Smooth muscle cell (in vitro differentiated cells): ENCODE results near the gene RAB44. TPM values are rescaled to one million over a fixed set of nuclear protein-coding genes. Genes with fewer than 3 reads are reported as not detected.
A peak's percentile ranks its signal among the peaks of the same experiment; 100 is the strongest.

Experiments
- DNase-seq: peaks from one replicate; lab custom pipeline; 2025; ENCODE audit not compliant: unreplicated experiment; lab: John Stamatoyannopoulos, UW
- H2AFZ ChIP-seq: fragments of 200-600 bp; sonication (generic); 2 replicates; pipeline ENCODE4 v1.6.0; 2016; ENCODE audit warnings: antibody characterized with exemption, low read depth, mild to moderate bottlenecking
- H3F3A ChIP-seq: fragments of 200-600 bp; sonication (generic); 2 replicates; pipeline ENCODE4 v1.6.0; 2017; ENCODE audit warnings: antibody characterized with exemption, low read depth
- H3K27ac ChIP-seq: fragments of 200-600 bp; sonication (generic); 2 replicates; pipeline ENCODE4 v1.5.1; 2016; ENCODE audit warnings: low read depth, mild to moderate bottlenecking
- H3K27me3 ChIP-seq: fragments of 200-600 bp; sonication (generic); 2 replicates; pipeline ENCODE4 v1.6.1; 2016; ENCODE audit warnings: low read depth, mild to moderate bottlenecking
- H3K36me3 ChIP-seq: fragments of 200-600 bp; sonication (generic); 2 replicates; pipeline ENCODE4 v1.5.1; 2016; ENCODE audit warnings: low read depth
- H3K4me1 ChIP-seq: fragments of 200-600 bp; sonication (generic); 2 replicates; pipeline ENCODE4 v1.5.1; 2016; ENCODE audit warnings: low read depth
- H3K4me2 ChIP-seq: fragments of 200-600 bp; sonication (generic); 2 replicates; pipeline ENCODE4 v1.6.0; 2016; ENCODE audit warnings: mild to moderate bottlenecking
- H3K4me3 ChIP-seq: fragments of 200-600 bp; sonication (generic); 2 replicates; pipeline ENCODE4 v1.5.1; 2016; ENCODE audit warnings: mild to moderate bottlenecking
- H3K79me2 ChIP-seq: fragments of 200-600 bp; sonication (generic); 2 replicates; pipeline ENCODE4 v1.6.0; 2016; ENCODE audit warnings: low read depth, mild to moderate bottlenecking
- H3K9ac ChIP-seq: fragments of 200-600 bp; sonication (generic); 2 replicates; pipeline ENCODE4 v1.6.0; 2016; ENCODE audit warnings: low read depth
- H3K9me3 ChIP-seq: fragments of 200-600 bp; sonication (generic); replicated peaks from 2 replicates; pipeline ENCODE4 v1.5.1; 2016; ENCODE audit warnings: low read depth
- H4K20me1 ChIP-seq: fragments of 200-600 bp; sonication (generic); 2 replicates; pipeline ENCODE4 v1.6.0; 2016; ENCODE audit warnings: low read depth
- WGBS: methylation state at CpG from one replicate; pipeline ENCODE4 v1.1.7; 2016; ENCODE audit warnings: low lambda C conversion rate; 5-methylcytosine and 5-hydroxymethylcytosine counted together
- polyA plus RNA-seq: library from polyadenylated mRNA; unstranded; fragments of >200 nt; fragmentation: Nextera tagmentation; extraction: Ambion mirVana; gene quantifications from 2 replicates; pipeline ENCODE4 v1.2.1, GENCODE V29; 2016
- total RNA-seq: library from RNA; depleted of rRNA; stranded (reverse); fragments of >200 nt; gene quantifications from 2 replicates; pipeline ENCODE4 v1.2.3, GENCODE V29; 2014
- TF ChIP-seq, protein P1 (sequence below): fragments of 200-600 bp; sonication (generic); IDR thresholded peaks from 2 replicates; pipeline ENCODE4 v1.5.1; 2017; ENCODE audit warnings: borderline replicate concordance, mild to moderate bottlenecking, antibody characterized with exemption; ENCODE audit not compliant: insufficient read depth, poor library complexity, severe bottlenecking

RAB44 gene
- total and polyA plus RNA-seq, 2 experiments from 2014 or later: 0.03 TPM; not detected in 1

DNA sequence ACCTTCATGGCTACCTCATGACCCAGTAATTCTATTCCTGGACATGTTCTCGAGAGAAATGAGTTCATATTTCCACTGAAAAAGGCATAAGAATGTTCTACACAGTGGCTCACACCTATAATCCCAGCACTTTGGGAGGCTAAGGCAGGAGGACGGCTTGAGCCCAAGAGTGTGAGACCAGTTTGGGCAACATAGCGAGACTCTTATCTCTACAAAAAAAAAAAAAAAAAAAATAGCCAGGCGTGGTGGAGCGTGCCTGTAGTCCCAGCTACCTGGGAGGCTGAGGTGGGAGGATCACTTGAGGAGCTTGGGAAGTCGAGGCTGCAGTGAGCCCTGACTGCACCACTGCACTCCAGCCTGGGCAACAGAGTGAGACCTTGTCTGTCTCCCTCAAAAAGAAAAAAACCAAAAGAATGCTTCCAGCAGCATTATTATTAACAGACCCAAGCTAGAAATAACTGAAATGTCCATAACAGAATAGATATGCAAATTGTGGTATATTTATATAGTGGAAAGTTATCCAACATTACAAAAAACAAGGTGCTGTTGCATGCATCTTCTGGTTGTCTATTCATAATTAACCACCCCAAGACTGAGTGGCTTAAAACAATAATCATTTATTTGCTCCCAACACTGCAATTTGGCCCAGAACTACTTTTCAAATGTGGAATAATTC, 9.4 kb upstream of the RAB44 start:
- Histone ChIP-seq H3K36me3 (peaks cover 30% of the 10 kb centered on the region), H3K4me1 (no peaks in the 10 kb centered on the region), H4K20me1 (peaks cover 72% of the 10 kb centered on the region), H3K27me3 (no peaks in the 10 kb centered on the region), H3K27ac (peak overlapping the region; percentile 45), H3K4me2 (no peak overlapping the region), H3K4me3 (no peak overlapping the region), H3K9me3 (no peaks in the 10 kb centered on the region), H3F3A (peaks cover 55% of the 10 kb centered on the region), H2AFZ (no peak overlapping the region), H3K9ac (no peak overlapping the region), H3K79me2 (peaks cover 22% of the 10 kb centered on the region)
- TF ChIP-seq, protein P1, sequence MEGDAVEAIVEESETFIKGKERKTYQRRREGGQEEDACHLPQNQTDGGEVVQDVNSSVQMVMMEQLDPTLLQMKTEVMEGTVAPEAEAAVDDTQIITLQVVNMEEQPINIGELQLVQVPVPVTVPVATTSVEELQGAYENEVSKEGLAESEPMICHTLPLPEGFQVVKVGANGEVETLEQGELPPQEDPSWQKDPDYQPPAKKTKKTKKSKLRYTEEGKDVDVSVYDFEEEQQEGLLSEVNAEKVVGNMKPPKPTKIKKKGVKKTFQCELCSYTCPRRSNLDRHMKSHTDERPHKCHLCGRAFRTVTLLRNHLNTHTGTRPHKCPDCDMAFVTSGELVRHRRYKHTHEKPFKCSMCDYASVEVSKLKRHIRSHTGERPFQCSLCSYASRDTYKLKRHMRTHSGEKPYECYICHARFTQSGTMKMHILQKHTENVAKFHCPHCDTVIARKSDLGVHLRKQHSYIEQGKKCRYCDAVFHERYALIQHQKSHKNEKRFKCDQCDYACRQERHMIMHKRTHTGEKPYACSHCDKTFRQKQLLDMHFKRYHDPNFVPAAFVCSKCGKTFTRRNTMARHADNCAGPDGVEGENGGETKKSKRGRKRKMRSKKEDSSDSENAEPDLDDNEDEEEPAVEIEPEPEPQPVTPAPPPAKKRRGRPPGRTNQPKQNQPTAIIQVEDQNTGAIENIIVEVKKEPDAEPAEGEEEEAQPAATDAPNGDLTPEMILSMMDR: no peak
- no peak for DNase-seq
- WGBS: 88% methylated on average over 6 of the region's 6 CpGs

DNA sequence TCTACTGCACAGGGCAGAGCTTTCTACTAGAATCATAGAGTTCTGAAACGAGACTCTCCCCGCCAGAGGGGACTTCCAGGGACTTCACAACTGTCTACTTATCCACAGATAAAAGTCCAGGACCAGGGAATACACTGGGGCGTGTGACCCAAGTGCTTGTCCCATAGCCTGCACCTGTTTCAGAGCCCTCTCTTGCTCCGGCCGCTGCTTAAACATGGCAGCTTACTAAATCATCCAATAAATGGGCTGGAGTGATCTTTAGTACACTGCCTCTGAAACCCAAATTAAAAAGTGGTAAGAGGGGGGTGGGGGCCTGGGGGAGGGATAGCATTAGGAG, 8.9 kb upstream of the RAB44 start:
- Histone ChIP-seq H3K9me3 (no peaks in the 10 kb centered on the region), H3K27me3 (no peaks in the 10 kb centered on the region), H3K4me3 (no peak overlapping the region), H3K4me2 (no peak overlapping the region), H3K36me3 (peaks cover 26% of the 10 kb centered on the region), H3K27ac (no peak overlapping the region), H4K20me1 (peaks cover 67% of the 10 kb centered on the region), H3K4me1 (no peaks in the 10 kb centered on the region), H3F3A (peaks cover 50% of the 10 kb centered on the region), H3K79me2 (peaks cover 17% of the 10 kb centered on the region), H3K9ac (no peak overlapping the region), H2AFZ (no peak overlapping the region)
- TF ChIP-seq, protein P1: no peak
- no peak for DNase-seq
- WGBS: 84% methylated on average over 5 of the region's 5 CpGs

DNA sequence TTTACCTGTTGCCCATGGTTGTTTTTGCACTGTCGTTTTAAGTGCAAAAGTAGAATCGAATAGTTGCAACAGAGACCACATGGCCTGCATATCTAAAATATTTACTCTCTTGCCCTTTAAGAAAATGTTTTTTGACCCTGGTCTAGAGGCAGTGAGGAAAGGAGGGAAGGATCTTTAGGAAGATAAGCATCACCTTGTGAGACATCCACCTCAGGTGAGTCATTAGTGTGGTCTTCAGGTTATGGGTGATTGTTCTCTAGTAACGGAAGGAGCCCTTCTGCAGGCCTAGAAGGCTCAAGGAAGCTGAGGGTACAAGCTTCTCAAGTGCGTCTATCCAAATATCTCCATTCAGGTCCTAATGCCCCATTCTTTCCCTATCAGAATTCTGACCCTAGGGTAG, 6.6 kb upstream of the RAB44 start:
- Histone ChIP-seq H3K9ac (no peak overlapping the region), H3K27ac (no peak overlapping the region), H3K4me2 (no peak overlapping the region), H3K36me3 (peaks cover 4% of the 10 kb centered on the region), H4K20me1 (peaks cover 44% of the 10 kb centered on the region), H3K9me3 (no peaks in the 10 kb centered on the region), H3K4me1 (no peaks in the 10 kb centered on the region), H3K4me3 (no peak overlapping the region), H3K27me3 (no peaks in the 10 kb centered on the region), H3K79me2 (no peaks in the 10 kb centered on the region), H2AFZ (no peak overlapping the region), H3F3A (peaks cover 27% of the 10 kb centered on the region)
- 85% methylated on average over 4 of the region's 4 CpGs for WGBS
- no peak for DNase-seq
- TF ChIP-seq, protein P1: no peak

- H2AFZ ChIP-seq: no peak overlapping the region
- H3K4me1 ChIP-seq: no peaks in the 10 kb centered on the region
- no peak overlapping the region for H3K4me3 ChIP-seq
- DNase-seq: no peak
- H3K36me3 ChIP-seq: peaks cover 3% of the 10 kb centered on the region
- H3K4me2 ChIP-seq: no peak overlapping the region
- peaks cover 38% of the 10 kb centered on the region for H4K20me1 ChIP-seq
- TF ChIP-seq, protein P1: no peak
- H3K27me3 ChIP-seq: no peaks in the 10 kb centered on the region
- H3K79me2 ChIP-seq: no peaks in the 10 kb centered on the region
- no peak overlapping the region for H3K9ac ChIP-seq
- no peaks in the 10 kb centered on the region for H3K9me3 ChIP-seq
- peaks cover 21% of the 10 kb centered on the region for H3F3A ChIP-seq
- H3K27ac ChIP-seq: no peak overlapping the region
- WGBS: 92% methylated on average over 2 of the region's 2 CpGs
Observed at GRCh38 chr6:36691612-36692011, 6.0 kb upstream of the RAB44 start.
